Vagina (tissue), 2 donors: ENCODE results near the gene FAM117B.

Experiments
- CTCF ChIP-seq, 3 experiments: fragments of 450-650 bp in 2 of 3; fragments of 200-600 bp in 1 of 3; sonication (generic) in 1 of 3; IDR thresholded peaks; one replicate each; pipeline ENCODE4 v1.5.1; 2017 to 2019; ENCODE audit warnings: antibody characterized with exemption in 3 of 3, mild to moderate bottlenecking in 2 of 3, moderate library complexity in 2 of 3
- POLR2AphosphoS5 ChIP-seq, 2 donors: sonication (generic); formaldehyde crosslinking; IDR thresholded peaks; one replicate each; pipeline ENCODE4 v1.9.0; 2017; ENCODE audit warnings: antibody characterized with exemption in 2 of 2, mild to moderate bottlenecking in 2 of 2, low read depth in 1 of 2; ENCODE audit not compliant: insufficient read depth in 1 of 2

DNA sequence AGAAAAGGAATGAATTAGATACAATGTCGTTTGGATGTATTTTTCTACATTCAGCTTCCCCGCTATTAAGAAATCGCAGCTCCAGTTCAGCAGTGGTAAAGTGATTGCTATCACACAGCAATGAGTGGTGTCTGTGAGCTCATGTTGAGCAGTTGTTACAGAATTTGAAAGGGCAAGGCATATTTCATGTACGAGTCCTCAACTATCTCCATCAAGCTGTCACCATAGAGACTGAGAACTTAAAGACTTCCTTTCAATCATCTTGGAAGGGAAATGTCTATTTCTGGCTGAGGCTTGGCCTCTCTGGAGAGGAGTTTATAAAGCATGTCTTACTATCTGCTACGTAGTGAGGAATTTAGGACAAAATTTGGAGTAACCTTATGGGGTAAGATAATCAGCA lies 24.4 kb upstream of the FAM117B start:
- no peak for TF ChIP-seq POLR2AphosphoS5 (IDR thresholded peaks at IDR 0.05; ENCODE audit: insufficient read depth in 1 of 2, low read depth in 1 of 2)
- no peak for TF ChIP-seq CTCF (IDR thresholded peaks at IDR 0.05)
